Panc1 (cell line): Measurements from ENCODE around the gene SKP1. TPM values are rescaled to one million over a fixed set of nuclear protein-coding genes. Genes with fewer than 3 reads are reported as not detected.

ENCODE experiments used
- ATAC-seq: fragments of 200-7000 bp; cut with Tn5 transposase; 2 replicates; pipeline ENCODE4 v1.9.1; 2020; ENCODE audit warnings: mild to moderate bottlenecking, moderate library complexity
- BruUV-seq: library from RNA; stranded (reverse); fragments of 400-500 nt; replicated peaks from 2 replicates; lab custom pipeline; 2021; lab: Mats Ljungman, UMichigan
- CTCF ChIA-PET: fragments of 300-600 bp; sonication (Branson Sonifier 250); formaldehyde crosslinking; loops from one replicate; lab custom pipeline; 2022; ENCODE audit warnings: antibody characterized with exemption; lab: Charles Lee
- POLR2A ChIA-PET: fragments of 300-600 bp; sonication (Branson Sonifier 250); formaldehyde crosslinking; loops from one replicate; lab custom pipeline; 2022; ENCODE audit warnings: antibody characterized with exemption; lab: Charles Lee
- DNase-seq: peaks from one replicate; pipeline ENCODE4 v3.0.0-alpha.2; 2010; ENCODE audit warnings: low read depth, low spot score
- H3K27ac ChIP-seq: 2 replicates; pipeline ENCODE4 v1.5.1; 2011; ENCODE audit warnings: mild to moderate bottlenecking, low read length, inconsistent platforms
- H3K27me3 ChIP-seq: fragments of 200-500 bp; sonication (Bioruptor generic); 2 replicates; pipeline ENCODE4 v1.6.0; 2014; ENCODE audit warnings: low read length, inconsistent platforms; ENCODE audit not compliant: control insufficient read depth, insufficient read depth
- H3K36me3 ChIP-seq: fragments of 200-500 bp; sonication (Bioruptor generic); 2 replicates; pipeline ENCODE4 v1.5.1; 2014; ENCODE audit warnings: inconsistent platforms, mild to moderate bottlenecking, low read length, moderate library complexity; ENCODE audit not compliant: control insufficient read depth, insufficient read depth
- H3K4me1 ChIP-seq: 2 replicates; pipeline ENCODE4 v1.5.1; 2011; ENCODE audit warnings: inconsistent platforms, mild to moderate bottlenecking, low read length, moderate library complexity; ENCODE audit not compliant: control insufficient read depth, insufficient read depth
- H3K4me3 ChIP-seq, 2 experiments: 2 replicates each; pipeline ENCODE4 v1.5.1; 2011 to 2012; ENCODE audit warnings: low read depth in 2 of 2, low read length in 2 of 2, mild to moderate bottlenecking in 2 of 2, inconsistent platforms in 1 of 2, moderate library complexity in 1 of 2
- H3K9me3 ChIP-seq: fragments of 200-500 bp; sonication (Bioruptor generic); 2 replicates; pipeline ENCODE4 v1.5.1; 2014; ENCODE audit warnings: low read depth, mild to moderate bottlenecking, inconsistent platforms, low read length, moderate library complexity; ENCODE audit not compliant: control insufficient read depth, insufficient read depth
- POLR2AphosphoS5 ChIP-seq: IDR thresholded peaks from 2 replicates; pipeline ENCODE4 v1.6.1; 2012; ENCODE audit warnings: mild to moderate bottlenecking, low read depth, low read length, moderate library complexity
- SIN3A ChIP-seq: IDR thresholded peaks from 2 replicates; pipeline ENCODE4 v1.6.1; 2012; ENCODE audit warnings: low read depth, mild to moderate bottlenecking, low read length, moderate library complexity, borderline replicate concordance; ENCODE audit not compliant: insufficient read depth
- TCF7L2 ChIP-seq: IDR thresholded peaks from 2 replicates; pipeline ENCODE4 v1.6.1; 2011; ENCODE audit warnings: mild to moderate bottlenecking, low read depth, low read length, inconsistent platforms
- in situ Hi-C: cut with HindIII; loops from 2 replicates; pipeline ENCODE4 v1.10.0; 2016; ENCODE audit warnings: low sequenced_read_pairs, low pct_unique_long_range_greater_than_20kb
- intact Hi-C: fragments of 100-400 bp; cut with micrococcal nuclease; formaldehyde crosslinking; loops from one replicate; pipeline ENCODE4 v1.10.0; 2022; ENCODE audit not compliant: unreplicated experiment
- total RNA-seq: library from RNA; stranded (reverse); gene quantifications from one replicate; pipeline ENCODE4 v1.2.1, GENCODE V29; 2021; ENCODE audit not compliant: unreplicated experiment
- TF ChIP-seq, protein P1 (sequence below), 2 experiments: IDR thresholded peaks; 2 replicates each; pipeline ENCODE4 v1.6.1; 2011 to 2012; ENCODE audit warnings: low read depth in 2 of 2, control low read depth in 1 of 2, low read length in 1 of 2, mild to moderate bottlenecking in 1 of 2, moderate library complexity in 1 of 2; ENCODE audit not compliant: insufficient read depth in 1 of 2
- TF ChIP-seq, protein P2 (sequence below): fragments of 450-650 bp; IDR thresholded peaks from 2 replicates; pipeline ENCODE4 v1.5.1; 2017; ENCODE audit warnings: mild to moderate bottlenecking

SKP1 gene
- total RNA-seq, 1 experiment from 2014 or later = 301 TPM

DNA sequence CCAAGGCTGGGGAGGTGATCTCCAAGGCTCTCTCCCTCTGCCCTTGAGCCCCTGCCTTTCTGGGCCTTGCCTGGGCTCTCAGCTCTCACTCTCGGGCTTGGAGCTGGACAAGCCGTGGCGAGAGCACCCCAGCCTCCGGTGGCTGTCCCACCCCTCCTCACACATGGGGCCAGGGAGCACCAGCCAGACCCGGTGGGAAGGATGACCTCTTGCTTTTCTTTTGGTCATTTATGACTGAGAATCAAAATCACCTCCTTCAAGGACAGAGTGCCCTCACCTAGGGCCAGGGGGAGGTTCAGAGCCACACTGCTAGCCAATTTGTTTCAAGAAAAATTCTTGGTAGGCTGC, 48.1 kb downstream of the SKP1 start:
- POLR2A ChIA-PET = no interaction called here

DNA sequence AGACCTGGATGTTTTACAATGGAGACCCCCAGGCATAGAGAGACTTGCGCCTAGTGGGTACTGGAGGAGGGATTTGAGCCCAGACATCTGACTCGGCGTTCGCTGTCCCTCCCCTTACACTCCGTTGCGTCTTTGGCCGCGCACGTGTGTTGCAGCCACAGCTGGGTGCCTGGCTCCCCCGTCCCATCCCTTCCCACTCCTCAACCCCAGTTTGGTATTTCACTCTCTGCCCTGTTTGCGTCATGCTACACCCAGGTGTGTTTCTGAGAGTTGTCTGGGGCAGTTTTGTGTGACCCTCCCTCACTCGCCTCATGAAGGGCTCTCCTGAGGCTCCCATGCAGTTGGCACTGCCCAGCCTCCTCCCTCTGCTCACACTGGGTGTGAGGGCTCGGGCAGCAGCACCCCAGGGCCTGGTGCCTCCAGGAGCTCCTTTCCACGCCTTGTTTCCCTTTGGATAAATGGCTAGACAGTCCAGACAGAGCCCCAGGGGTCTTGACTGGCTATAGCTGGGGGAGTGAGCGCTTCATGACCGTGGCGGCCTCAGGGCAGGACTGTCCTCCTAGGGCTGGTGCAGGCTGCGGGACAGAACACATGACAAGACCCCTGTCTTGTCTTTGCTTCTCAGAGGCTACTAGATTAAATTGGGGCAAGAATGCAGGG, 48.6 kb downstream of the SKP1 start:
- POLR2A ChIA-PET = interaction anchor here (0.6 kb wide), 1 partner anchor 22 kb away, joined by 3 read pairs; no protein-coding TSS in a partner anchor
- Histone ChIP-seq H3K9me3 (no peaks in the 10 kb centered on the region), H3K36me3 (no peaks in the 10 kb centered on the region), H3K4me3 (no peak overlapping the region), H3K27ac (no peak overlapping the region; the same call in 1 of the 2 replicates), H3K27me3 (no peaks in the 10 kb centered on the region), H3K4me1 (peaks cover 38% of the 10 kb centered on the region)
- DNase-seq (no peak), ATAC-seq (no peak)
- intact Hi-C loops = no loop called here
- TF ChIP-seq SIN3A = no peak
- no peak for TF ChIP-seq POLR2AphosphoS5
- TF ChIP-seq, protein P1, sequence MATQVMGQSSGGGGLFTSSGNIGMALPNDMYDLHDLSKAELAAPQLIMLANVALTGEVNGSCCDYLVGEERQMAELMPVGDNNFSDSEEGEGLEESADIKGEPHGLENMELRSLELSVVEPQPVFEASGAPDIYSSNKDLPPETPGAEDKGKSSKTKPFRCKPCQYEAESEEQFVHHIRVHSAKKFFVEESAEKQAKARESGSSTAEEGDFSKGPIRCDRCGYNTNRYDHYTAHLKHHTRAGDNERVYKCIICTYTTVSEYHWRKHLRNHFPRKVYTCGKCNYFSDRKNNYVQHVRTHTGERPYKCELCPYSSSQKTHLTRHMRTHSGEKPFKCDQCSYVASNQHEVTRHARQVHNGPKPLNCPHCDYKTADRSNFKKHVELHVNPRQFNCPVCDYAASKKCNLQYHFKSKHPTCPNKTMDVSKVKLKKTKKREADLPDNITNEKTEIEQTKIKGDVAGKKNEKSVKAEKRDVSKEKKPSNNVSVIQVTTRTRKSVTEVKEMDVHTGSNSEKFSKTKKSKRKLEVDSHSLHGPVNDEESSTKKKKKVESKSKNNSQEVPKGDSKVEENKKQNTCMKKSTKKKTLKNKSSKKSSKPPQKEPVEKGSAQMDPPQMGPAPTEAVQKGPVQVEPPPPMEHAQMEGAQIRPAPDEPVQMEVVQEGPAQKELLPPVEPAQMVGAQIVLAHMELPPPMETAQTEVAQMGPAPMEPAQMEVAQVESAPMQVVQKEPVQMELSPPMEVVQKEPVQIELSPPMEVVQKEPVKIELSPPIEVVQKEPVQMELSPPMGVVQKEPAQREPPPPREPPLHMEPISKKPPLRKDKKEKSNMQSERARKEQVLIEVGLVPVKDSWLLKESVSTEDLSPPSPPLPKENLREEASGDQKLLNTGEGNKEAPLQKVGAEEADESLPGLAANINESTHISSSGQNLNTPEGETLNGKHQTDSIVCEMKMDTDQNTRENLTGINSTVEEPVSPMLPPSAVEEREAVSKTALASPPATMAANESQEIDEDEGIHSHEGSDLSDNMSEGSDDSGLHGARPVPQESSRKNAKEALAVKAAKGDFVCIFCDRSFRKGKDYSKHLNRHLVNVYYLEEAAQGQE (IDR thresholded peaks at IDR 0.05; ENCODE audit: insufficient read depth in 1 of 2, low read depth in 2 of 2, low read length in 1 of 2) = no peak
- TF ChIP-seq TCF7L2 = no peak
- TF ChIP-seq, protein P2, sequence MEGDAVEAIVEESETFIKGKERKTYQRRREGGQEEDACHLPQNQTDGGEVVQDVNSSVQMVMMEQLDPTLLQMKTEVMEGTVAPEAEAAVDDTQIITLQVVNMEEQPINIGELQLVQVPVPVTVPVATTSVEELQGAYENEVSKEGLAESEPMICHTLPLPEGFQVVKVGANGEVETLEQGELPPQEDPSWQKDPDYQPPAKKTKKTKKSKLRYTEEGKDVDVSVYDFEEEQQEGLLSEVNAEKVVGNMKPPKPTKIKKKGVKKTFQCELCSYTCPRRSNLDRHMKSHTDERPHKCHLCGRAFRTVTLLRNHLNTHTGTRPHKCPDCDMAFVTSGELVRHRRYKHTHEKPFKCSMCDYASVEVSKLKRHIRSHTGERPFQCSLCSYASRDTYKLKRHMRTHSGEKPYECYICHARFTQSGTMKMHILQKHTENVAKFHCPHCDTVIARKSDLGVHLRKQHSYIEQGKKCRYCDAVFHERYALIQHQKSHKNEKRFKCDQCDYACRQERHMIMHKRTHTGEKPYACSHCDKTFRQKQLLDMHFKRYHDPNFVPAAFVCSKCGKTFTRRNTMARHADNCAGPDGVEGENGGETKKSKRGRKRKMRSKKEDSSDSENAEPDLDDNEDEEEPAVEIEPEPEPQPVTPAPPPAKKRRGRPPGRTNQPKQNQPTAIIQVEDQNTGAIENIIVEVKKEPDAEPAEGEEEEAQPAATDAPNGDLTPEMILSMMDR = no peak
- CTCF ChIA-PET = interaction anchor here (1.6 kb wide), 1 partner anchor 89 kb away, joined by 7 read pairs; no protein-coding TSS in a partner anchor
- BruUV-seq = no TSS peak
- in situ Hi-C loops = no loop called here

More for the DNA sequence above, 48.1 kb downstream of the SKP1 start:
- ATAC-seq (no peak), DNase-seq (no peak)
- no peak overlapping the region for H3K27ac ChIP-seq
- H3K4me3 ChIP-seq = no peak overlapping the region
- BruUV-seq = no TSS peak
- H3K27me3 ChIP-seq = no peaks in the 10 kb centered on the region
- intact Hi-C loops = no loop called here
- in situ Hi-C loops = no loop called here
- no peaks in the 10 kb centered on the region for H3K9me3 ChIP-seq
- H3K36me3 ChIP-seq = no peaks in the 10 kb centered on the region
- TF ChIP-seq POLR2AphosphoS5 = no peak
- TF ChIP-seq, protein P2 = no peak
- TF ChIP-seq, protein P1 (IDR thresholded peaks at IDR 0.05; ENCODE audit: insufficient read depth in 1 of 2, low read depth in 2 of 2, low read length in 1 of 2) = no peak
- CTCF ChIA-PET = interaction anchor here (1.2 kb wide), 1 partner anchor 89 kb away, joined by 4 read pairs; no protein-coding TSS in a partner anchor
- peaks cover 38% of the 10 kb centered on the region for H3K4me1 ChIP-seq
